Stimulated activated CD4-positive, alpha-beta T cell treated with anti-CD3 and anti-CD28 coated beads, TNF-alpha, amount 100 ng/mL, for 48 hours (primary cell): ENCODE data around the gene TRA2B.

Source experiments
- DNase-seq, 3 donors: peaks; one replicate each; pipeline ENCODE4 v3.0.0-alpha.2; 2020; ENCODE audit warnings: low read depth in 3 of 3

TRA2B gene

GRCh38 chr3:185867650-185868049 is 70.2 kb downstream of the TRA2B start:
- no peak for DNase-seq

- no peak for DNase-seq
These were observed 70.8 kb downstream of the TRA2B start for GRCh38 chr3:185866995-185867394.

- DNase-seq = no peak
These were observed 71.3 kb downstream of the TRA2B start for GRCh38 chr3:185866555-185866954.
